Inferior parietal cortex (tissue), 1 donor: Measurements from ENCODE around the gene NACC2.

Experiments
- DNase-seq: peaks from one replicate; pipeline ENCODE4 v3.0.0-alpha.2; 2016; ENCODE audit errors: extremely low spot score

Gene NACC2

GRCh38 chr9:136128436-136128835, 33.3 kb upstream of the NACC2 start:
- DNase-seq, result no peak

- no peak for DNase-seq
Observed at GRCh38 chr9:136127313-136127712, 32.2 kb upstream of the NACC2 start.

GRCh38 chr9:136124976-136125692, 30.0 kb upstream of the NACC2 start:
- DNase-seq, result no peak

- peak; percentile 79 for DNase-seq
Observed at GRCh38 chr9:136122425-136123383, 27.6 kb upstream of the NACC2 start.

GRCh38 chr9:136121801-136122200, 26.7 kb upstream of the NACC2 start:
- DNase-seq, result no peak

GRCh38 chr9:136120438-136120844, 25.4 kb upstream of the NACC2 start:
- no peak for DNase-seq

GRCh38 chr9:136119883-136120393, 24.8 kb upstream of the NACC2 start:
- no peak for DNase-seq

GRCh38 chr9:136119061-136119882, 24.2 kb upstream of the NACC2 start:
- no peak for DNase-seq

- peak; percentile 92 for DNase-seq
Observed at GRCh38 chr9:136118320-136119060, 23.4 kb upstream of the NACC2 start, which contains the start of gene TMEM250. Gene TMEM250, minus strand, starts transcription at chr9:136118875. Its CDS starts 1,975 bp downstream, at chr9:136116900.

GRCh38 chr9:136117916-136118319, 22.8 kb upstream of the NACC2 start:
- no peak for DNase-seq

GRCh38 chr9:136117291-136117915, 22.3 kb upstream of the NACC2 start:
- no peak for DNase-seq

GRCh38 chr9:136116360-136117098, 21.4 kb upstream of the NACC2 start:
- no peak for DNase-seq

- no peak for DNase-seq
Observed at GRCh38 chr9:136115641-136116359, 20.7 kb upstream of the NACC2 start.

- no peak for DNase-seq
Observed at GRCh38 chr9:136115206-136115605, 20.1 kb upstream of the NACC2 start.

- no peak for DNase-seq
Observed at GRCh38 chr9:136114610-136115009, 19.5 kb upstream of the NACC2 start.

- no peak for DNase-seq
Observed at GRCh38 chr9:136112541-136112940, 17.5 kb upstream of the NACC2 start.

GRCh38 chr9:136111910-136112309, 16.8 kb upstream of the NACC2 start:
- DNase-seq, result no peak

- no peak for DNase-seq
Observed at GRCh38 chr9:136111190-136111589, 16.1 kb upstream of the NACC2 start.
